Esophagus squamous epithelium (tissue), 4 donors: Measurements from ENCODE around the gene PLXND1.
A peak's percentile ranks its signal among the peaks of the same experiment; 100 is the strongest.

Experiments
- CTCF ChIP-seq, 6 experiments: fragments of 450-650 bp in 4 of 6; fragments of 200-600 bp in 2 of 6; sonication (generic) in 2 of 6; IDR thresholded peaks; one replicate each; pipeline ENCODE4 v1.5.1; 2016 to 2019; ENCODE audit warnings: antibody characterized with exemption in 6 of 6, mild to moderate bottlenecking in 4 of 6, moderate library complexity in 4 of 6
- POLR2A ChIP-seq, 4 donors: fragments of 450-650 bp; IDR thresholded peaks; one replicate each; pipeline ENCODE4 v1.6.1; 2017; ENCODE audit warnings: antibody characterized with exemption in 4 of 4, mild to moderate bottlenecking in 4 of 4, moderate library complexity in 3 of 4

GRCh38 chr3:129626744-129627349, 20.4 kb upstream of the PLXND1 start:
- no peak for TF ChIP-seq CTCF (IDR thresholded peaks at IDR 0.05)
- TF ChIP-seq POLR2A (IDR thresholded peaks at IDR 0.05) = peak in 2 of 4 donors; percentile 34 to 87
